CD4-positive, alpha-beta T cell treated with Interleukin-1 beta for 1 hour (primary cell): ENCODE measurements around the gene FOXK1.

Experiments
- DNase-seq, 2 donors: peaks; one replicate each; pipeline ENCODE4 v3.0.0-alpha.2; 2020 to 2022

The FOXK1 gene

GRCh38 chr7:4724648-4725013 lies 42.5 kb downstream of the FOXK1 start:
- no peak for DNase-seq

DNA sequence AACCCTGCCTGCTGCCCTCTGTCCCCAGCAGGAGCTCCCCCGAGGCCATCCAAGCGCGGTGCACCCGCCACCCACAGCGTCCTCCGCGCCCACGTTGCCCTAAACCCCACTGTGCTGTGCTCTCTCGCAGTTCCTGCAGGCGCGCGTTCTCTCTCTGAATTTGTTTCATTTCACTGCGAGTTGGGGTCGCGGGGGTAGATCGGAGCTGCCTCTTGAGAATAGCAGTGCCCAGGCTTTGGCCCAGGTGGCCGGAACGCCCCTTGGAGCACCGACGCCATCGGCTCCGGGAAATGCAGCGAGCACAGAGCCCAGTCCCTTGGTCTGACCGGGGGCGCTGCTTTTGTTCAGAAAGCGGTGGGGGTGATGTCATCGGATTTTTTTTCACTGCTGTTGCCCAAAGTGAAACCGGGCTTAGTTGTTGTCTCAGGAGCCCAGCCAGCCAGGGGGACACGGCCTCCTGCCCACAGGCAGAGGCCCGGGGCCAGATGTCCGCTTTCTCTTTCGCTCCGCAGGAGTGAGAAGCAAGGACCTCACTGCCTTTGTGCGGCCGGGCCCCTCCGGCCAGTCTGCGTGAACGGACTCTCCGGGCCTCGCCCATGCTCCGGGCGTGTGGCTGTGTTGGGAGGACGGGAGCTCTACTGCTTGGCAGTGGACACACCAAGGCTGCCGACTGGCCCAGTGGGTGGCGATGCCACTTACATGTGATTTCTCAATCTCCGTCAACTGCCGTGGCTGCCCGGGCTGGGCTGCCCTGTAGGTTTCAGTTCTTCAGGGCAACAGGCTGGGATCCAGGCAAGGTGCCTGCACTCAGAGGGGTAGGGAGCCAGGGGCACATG lies 43.1 kb downstream of the FOXK1 start:
- DNase-seq = peak; percentile 46 to 57

DNA sequence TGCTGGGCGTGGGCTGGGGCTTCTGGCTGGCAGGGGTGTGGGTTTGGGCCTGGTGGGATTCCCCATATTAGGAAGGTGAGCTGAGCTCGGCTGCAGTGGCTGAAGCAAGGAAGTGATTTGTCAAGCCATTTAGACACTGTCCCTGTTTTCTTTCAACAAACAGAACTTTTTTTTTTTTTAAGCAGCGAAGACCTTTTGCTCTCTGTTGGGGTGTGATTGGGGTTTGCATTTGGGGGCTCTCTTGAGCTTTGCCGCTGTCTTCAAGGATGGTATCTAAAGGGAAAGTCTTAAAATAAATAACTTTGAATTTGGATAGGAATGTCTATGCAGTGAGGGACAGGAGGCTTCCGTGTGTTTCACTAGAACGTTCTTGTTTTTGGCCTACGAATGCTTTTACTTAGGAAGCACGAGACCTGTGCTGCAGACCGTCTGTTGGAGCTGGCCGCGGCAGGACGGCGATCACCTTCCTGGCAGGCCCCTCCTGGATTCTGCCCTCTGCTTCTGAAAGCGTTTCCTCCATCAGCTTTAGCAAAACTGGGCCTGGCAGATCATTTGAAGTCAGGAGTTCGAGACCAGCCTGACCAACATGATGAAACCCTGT lies 43.9 kb downstream of the FOXK1 start:
- no peak for DNase-seq

DNA sequence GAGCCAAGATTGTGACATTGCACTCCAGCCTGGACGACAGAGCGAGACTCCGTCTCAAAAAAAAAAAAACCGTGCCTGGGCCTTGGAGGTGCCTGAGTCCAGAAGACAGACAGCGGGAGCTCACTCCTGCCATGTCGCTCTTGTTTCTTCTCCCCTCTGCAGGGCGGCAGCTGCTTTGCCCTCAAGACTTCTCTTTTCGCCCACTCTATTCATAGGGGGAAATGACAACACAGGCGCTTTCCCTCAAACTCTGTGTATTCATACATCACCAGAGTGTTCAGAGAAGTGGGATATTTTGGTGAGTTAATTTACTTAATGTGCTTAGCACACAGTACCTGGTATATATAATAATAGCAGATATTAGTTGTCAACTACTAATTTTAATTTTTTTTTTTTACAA lies 44.5 kb downstream of the FOXK1 start:
- DNase-seq = no peak

DNA sequence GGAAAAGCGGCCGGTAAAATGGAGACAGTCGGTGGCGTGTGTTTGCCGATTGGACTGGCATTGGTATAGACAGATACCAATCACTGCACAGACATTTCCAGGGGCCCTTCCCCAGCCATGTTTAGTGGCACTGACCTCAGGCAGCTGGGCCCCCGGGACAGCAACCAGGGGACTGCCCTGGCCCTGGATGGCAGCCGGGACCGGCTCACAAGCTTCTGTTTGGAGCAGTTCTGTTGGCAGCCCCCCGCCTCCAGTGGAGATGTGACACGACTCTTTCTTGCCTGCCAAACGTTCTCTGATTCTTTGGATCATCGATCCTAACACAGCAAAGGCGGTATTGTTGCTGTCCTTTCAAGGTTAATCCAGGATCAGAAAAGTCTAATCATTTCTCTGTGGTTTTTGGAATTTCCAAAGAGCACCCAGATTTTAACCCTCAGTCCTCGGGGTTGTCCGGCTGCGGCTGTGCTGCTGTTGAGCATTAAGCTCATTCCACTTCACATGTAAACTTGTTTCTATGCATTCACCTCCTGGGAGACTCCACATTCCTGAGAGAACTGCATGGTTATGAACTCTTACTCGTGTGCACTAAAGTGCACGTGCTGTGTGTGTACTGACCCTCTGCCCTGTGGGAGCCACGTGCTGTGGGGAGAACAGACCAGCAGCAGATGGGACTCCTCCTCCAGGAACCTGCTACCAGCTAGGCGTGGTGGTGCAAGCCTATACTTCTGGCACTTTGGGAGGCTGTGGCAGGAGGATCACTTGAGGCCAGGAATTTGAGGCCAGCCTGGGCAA lies 46.0 kb downstream of the FOXK1 start:
- no peak for DNase-seq

DNA sequence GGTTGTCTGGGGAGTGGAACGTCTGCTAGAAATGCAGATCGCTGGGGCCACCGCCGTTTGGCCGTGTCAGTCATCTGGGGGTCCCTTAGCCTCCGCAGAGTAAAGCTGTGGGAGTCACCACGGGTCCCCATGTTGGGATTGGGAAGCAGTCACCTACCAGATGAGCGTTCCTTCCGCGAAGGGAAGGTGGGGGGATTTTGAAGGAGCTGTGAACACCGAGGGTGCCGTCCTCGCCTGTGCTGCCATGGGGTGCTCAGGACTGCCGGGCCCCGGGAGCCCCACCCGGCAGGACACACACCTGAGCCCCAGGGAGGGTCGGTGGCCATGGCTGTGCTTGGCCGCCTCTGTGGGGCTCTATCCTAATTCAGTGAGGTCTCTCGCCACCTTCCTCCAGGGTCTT lies 47.2 kb downstream of the FOXK1 start:
- no peak for DNase-seq

DNA sequence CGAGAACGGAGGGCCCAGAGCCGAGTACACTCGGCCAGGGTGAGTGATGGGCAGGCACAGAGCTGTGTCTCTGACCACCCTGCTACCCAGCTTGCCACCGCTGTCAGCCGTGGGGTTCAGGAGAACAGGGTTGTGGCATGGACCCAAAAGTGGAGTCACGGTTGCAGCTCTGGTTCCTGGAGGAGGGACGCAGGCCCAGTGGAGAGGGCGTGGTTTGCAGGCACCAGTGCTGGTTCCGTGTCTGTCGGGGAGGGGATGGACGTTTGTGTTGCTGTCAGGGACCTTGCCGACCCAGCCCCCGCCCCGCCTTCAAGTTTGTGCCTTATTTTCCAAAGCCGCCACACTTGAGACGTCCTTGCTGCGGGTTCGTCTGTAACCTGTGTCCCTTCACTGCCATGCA lies 48.2 kb downstream of the FOXK1 start:
- no peak for DNase-seq

DNA sequence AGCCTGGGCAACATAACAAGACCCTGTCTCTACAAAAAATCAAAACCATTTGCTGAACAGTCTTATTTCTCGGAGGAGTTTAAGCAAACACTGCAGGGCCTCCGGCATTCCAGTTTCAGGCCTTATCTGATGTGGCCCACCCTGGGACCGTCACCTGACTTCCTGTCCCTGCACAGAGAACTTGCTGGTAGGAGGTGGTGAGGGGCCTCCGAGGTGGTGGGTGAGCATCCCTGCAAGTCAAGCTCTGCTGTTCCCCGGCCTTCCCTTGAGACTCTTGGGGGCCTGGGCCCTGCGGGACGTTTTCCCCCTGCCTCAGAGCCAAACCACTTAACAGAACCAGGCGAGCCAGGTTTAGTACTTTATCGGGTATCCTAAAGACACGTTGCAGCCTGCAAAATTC lies 48.9 kb downstream of the FOXK1 start:
- no peak for DNase-seq

- no peak for DNase-seq
Measured at GRCh38 chr7:4731803-4732202, 49.7 kb downstream of the FOXK1 start.

GRCh38 chr7:4733936-4734528 lies 51.9 kb downstream of the FOXK1 start:
- no peak for DNase-seq

GRCh38 chr7:4734587-4735345 lies 52.7 kb downstream of the FOXK1 start:
- DNase-seq = no peak

- no peak for DNase-seq
Measured at GRCh38 chr7:4737300-4737699, 55.2 kb downstream of the FOXK1 start.

GRCh38 chr7:4738711-4739527 lies 56.8 kb downstream of the FOXK1 start:
- peak in 1 of 2 donors; percentile 39 for DNase-seq

DNA sequence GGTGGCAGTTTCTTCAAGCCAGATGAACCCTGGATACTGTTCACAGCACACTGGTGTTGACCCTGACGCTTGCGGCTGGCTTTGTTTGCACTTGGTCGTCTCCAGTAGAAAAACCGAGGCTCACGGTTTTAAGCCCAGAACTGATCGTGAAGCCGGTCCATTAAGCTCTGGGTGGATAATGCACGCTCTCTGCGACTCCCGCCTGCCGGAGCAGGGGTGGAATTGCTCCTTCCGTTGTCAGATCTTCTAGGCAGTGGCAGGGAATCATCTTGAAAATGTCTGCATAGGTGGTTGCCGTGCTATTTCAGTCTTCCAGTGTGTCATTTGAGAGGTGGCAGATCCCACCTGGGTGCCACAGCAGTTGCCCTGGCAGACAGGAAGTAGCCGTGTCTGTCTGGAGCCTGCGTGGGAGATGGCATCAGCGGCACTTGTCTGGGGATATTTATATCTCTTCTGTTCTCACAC lies 57.5 kb downstream of the FOXK1 start:
- DNase-seq = peak; percentile 33 to 62

DNA sequence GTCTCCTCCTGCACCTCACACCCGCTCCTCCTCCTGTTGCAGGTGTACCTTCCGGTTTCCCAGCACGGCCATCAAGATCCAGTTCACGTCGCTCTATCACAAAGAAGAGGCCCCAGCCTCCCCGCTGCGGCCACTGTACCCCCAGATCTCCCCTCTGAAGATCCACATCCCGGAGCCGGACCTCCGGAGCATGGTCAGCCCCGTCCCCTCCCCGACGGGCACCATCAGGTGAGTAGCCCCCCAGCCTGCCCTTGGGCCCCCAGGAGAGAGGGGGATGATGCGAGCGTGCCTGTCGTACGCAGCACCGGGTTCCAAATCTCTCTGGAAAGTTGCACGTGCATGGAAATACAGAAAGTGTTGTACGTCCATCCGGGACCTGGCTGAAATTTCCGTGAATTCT lies 58.7 kb downstream of the FOXK1 start:
- no peak for DNase-seq

DNA sequence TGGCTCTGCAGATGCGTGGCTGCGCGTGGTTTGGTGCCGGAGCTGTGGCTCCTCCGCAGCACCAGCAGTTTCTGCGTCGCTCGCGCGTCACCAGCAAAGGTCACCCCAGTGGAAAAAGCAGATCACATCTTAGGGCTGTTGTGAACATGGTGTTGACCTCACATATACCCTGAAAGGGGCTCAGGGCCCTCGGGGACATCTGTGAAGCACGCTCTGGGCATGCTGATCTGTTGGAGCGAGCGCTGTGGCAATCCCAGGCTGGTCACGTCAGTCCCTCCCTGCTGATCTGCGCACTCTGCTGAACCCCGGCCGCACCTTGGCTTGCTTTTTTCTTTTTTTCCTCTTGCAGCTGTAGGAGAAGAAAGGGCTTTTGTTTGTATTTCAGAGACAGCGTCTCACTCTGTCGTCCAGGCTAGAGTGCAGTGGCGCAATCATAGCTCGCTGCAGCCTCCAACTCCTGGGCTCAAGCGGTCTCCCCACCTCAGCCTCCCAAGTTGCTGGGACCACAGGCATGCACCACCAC lies 60.0 kb downstream of the FOXK1 start:
- no peak for DNase-seq

DNA sequence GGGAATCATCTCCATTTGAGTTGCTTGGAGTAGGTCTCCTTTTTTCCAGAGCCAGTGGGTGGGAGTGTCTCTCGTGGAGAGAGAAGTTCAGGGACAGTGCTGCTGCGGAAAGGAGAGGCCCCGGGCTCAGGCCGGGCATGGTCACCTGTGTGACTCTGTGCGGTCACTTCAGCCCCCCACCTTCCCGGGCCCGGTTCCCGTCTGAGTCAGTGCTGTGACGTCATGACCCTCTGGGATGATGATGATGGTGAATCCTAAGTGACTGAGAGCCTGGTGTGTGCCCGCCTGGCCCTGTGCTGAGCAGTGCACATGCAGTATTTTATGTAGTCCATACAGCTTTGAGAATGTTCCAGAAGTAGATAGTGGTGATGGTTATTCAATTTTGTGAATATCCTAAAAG lies 60.8 kb downstream of the FOXK1 start:
- no peak for DNase-seq

GRCh38 chr7:4744391-4745264 lies 62.5 kb downstream of the FOXK1 start:
- peak; percentile 70 to 72 for DNase-seq

DNA sequence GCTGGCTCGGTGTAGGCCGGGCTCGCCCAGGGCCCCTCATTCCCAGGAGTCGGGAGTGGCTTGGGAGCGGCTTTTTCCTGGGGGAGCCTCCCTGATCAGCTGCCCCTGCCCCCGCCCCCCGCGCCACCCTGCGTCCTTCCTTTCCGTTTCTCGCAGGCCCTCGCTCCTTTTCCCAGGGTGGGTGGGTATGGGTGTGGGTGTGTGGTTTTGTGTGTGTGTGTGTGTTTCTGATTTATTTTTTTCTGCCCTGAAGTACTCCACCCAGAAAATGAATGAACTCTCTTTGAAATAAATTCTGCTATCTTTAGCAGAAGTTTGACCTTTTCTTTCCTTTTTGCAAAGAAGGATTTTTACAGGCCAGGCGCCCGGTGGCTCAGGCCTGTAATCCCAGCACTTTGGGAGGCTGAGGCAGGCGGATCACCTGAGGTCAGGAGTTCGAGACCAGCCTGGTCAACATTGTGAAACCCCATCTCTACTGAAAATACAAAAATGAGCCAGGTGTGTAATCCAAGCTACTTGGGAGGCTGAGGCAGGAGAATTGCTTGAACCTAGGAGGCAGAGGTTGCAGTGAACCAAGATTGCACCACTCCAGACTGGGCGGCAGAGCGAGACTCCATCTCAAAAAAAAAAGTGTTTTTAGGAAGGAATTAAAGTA lies 63.3 kb downstream of the FOXK1 start:
- no peak for DNase-seq
